Measurements from ENCODE around the gene FKBP6.

FKBP6 gene

DNA sequence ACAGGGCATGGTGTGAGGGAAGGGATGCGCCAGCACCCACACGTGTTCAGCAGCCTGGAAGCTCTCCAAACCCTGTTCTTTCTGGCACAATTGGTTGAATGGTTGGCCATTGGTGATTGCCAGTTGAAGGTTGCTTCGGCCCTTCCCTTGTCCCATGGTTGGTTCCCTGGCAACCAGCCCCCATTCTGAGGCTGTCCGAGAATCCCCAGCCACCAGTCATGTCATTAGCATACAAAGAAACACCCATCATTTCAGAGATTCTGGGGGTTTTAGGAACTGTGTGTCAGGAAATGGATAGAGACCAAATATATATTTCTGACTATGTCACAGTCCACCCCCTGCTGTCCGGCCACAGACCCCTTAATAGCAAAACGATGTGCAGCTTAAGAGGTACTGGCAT, 21.8 kb downstream of the FKBP6 start:
- no peaks in the 10 kb centered on the region for H3K36me3 ChIP-seq (replicated peaks)
- in situ Hi-C loops (cut with HindIII; ENCODE audit: low pct_ligation_motif_present, low sequenced_read_pairs) = no loop called here
- no peak overlapping the region for H3K4me3 ChIP-seq (ENCODE audit: low read depth, low read length)
- TF ChIP-seq, protein P1, sequence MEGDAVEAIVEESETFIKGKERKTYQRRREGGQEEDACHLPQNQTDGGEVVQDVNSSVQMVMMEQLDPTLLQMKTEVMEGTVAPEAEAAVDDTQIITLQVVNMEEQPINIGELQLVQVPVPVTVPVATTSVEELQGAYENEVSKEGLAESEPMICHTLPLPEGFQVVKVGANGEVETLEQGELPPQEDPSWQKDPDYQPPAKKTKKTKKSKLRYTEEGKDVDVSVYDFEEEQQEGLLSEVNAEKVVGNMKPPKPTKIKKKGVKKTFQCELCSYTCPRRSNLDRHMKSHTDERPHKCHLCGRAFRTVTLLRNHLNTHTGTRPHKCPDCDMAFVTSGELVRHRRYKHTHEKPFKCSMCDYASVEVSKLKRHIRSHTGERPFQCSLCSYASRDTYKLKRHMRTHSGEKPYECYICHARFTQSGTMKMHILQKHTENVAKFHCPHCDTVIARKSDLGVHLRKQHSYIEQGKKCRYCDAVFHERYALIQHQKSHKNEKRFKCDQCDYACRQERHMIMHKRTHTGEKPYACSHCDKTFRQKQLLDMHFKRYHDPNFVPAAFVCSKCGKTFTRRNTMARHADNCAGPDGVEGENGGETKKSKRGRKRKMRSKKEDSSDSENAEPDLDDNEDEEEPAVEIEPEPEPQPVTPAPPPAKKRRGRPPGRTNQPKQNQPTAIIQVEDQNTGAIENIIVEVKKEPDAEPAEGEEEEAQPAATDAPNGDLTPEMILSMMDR (IDR thresholded peaks at IDR 0.05; ENCODE audit: low read depth, low read length, missing control alignments) = no peak
- no peaks in the 10 kb centered on the region for H3K27me3 ChIP-seq (replicated peaks)
- H3K27ac ChIP-seq = no peak overlapping the region
- DNase-seq = no peak

DNA sequence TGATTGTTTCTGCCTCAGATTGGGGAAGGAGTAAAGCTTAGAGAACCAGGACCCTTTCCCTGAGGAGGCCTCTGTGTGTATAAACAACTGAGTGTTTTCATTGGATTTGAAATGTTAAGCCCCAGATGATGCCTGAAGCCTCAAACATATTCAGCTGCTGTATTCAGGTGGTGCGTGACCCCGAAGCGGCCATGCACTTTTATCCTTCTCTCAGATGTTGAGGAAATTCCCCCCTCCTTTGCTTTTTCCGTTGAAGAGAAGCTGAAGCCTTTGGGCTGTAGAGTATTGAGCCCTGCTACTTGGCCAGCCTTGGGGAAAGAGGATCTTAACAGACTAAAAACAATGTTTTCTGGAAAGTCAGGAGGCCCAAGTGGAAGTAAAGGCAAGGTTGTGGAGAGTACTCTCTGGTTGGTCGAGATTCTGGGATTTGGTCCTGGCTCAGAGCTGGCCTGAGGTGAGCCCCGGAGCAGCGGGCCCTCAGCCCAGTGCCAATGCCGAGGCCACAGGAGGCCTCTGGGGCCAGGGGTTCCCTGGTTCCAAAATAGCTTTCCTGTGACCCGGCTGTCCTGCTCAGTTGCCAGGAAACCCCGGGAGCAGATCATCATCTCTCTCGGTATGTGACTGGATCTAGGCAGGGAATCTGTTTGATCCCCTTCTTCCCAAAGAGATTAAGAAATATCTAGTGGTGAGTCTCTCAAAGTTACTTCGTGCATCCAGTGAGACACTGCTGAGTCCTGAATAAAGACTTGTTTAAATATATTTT, 22.5 kb downstream of the FKBP6 start:
- no peak for DNase-seq
- Histone ChIP-seq H3K27ac (no peak overlapping the region), H3K27me3 (replicated peaks) (no peaks in the 10 kb centered on the region), H3K36me3 (replicated peaks) (no peaks in the 10 kb centered on the region), H3K4me3 (ENCODE audit: low read depth, low read length) (no peak overlapping the region)
- in situ Hi-C loops (cut with HindIII; ENCODE audit: low pct_ligation_motif_present, low sequenced_read_pairs) = no loop called here
- TF ChIP-seq, protein P1 (IDR thresholded peaks at IDR 0.05; ENCODE audit: low read depth, low read length, missing control alignments) = no peak

DNA sequence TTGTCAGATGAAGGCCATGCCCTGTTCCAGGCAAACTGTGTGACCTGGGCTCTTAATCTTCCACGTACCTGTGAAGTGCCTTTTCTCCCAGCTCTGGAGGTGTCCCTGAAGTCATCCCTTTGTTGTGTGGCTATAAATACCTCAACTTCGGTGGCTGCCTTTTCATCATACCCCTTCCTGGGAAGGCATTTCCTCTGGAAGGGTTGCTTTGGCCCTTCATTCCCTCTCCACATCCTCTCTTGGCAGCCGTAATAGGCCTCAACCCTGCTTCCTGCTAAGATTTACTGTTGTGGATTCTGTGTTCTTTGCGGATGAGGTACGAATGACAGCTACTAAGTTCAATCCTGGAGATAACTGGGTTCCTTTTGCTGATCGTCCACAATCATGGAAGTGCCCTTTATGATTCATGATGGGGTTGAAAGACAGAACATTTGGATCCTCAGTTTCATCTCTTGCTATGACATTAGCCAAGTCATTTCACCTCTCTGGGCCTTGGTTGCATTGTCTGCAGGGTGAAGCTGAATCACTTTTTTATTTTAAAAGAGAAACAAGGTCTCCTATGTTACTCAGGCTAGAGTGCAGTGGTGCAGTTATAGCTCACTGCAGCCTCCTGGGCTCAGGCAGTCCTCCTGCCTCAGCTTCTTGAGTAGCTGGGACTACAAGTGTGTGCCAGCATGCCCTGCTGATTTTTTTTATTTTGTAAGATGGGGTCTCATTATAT, 23.6 kb downstream of the FKBP6 start:
- Histone ChIP-seq H3K36me3 (replicated peaks) (no peaks in the 10 kb centered on the region), H3K4me3 (ENCODE audit: low read depth, low read length) (no peak overlapping the region), H3K27ac (no peak overlapping the region), H3K27me3 (replicated peaks) (no peaks in the 10 kb centered on the region)
- no peak for DNase-seq
- in situ Hi-C loops (cut with HindIII; ENCODE audit: low pct_ligation_motif_present, low sequenced_read_pairs) = no loop called here
- TF ChIP-seq, protein P1 (IDR thresholded peaks at IDR 0.05; ENCODE audit: low read depth, low read length, missing control alignments) = no peak

DNA sequence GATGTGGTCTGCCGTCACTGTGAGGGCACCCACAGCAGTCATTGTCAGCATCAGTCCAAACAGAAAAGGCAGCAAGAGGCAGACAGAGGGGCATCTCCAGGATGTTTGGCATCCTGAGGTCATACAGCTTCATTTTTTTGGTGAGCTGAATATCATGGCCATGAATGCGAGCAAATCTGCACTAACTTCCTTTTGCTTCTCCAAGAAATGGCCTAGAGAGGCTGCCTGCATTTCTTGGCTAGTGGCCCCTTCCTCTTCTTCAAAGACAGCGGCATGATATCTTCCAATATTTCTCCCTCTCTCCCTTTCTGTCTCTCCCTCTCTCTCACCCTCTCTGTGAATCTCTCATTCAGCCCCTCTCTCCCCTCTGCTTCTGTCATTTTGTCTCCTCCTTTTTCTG, 24.8 kb downstream of the FKBP6 start:
- TF ChIP-seq, protein P1 (IDR thresholded peaks at IDR 0.05; ENCODE audit: low read depth, low read length, missing control alignments) = no peak
- Histone ChIP-seq H3K27me3 (replicated peaks) (no peaks in the 10 kb centered on the region), H3K36me3 (replicated peaks) (no peaks in the 10 kb centered on the region), H3K27ac (no peak overlapping the region), H3K4me3 (ENCODE audit: low read depth, low read length) (no peak overlapping the region)
- DNase-seq = no peak
- in situ Hi-C loops (cut with HindIII; ENCODE audit: low pct_ligation_motif_present, low sequenced_read_pairs) = no loop called here

GRCh38 chr7:73353243-73353642, 25.3 kb downstream of the FKBP6 start:
- no peak for DNase-seq
- TF ChIP-seq, protein P1 (IDR thresholded peaks at IDR 0.05; ENCODE audit: low read depth, low read length, missing control alignments) = no peak
- no peak overlapping the region for H3K27ac ChIP-seq
- in situ Hi-C loops (cut with HindIII; ENCODE audit: low pct_ligation_motif_present, low sequenced_read_pairs) = no loop called here
- H3K36me3 ChIP-seq (replicated peaks) = no peaks in the 10 kb centered on the region
- no peak overlapping the region for H3K4me3 ChIP-seq (ENCODE audit: low read depth, low read length)
- no peaks in the 10 kb centered on the region for H3K27me3 ChIP-seq (replicated peaks)

All from brain microvascular endothelial cell (primary cell).